Lower leg skin (tissue), 3 donors: ENCODE measurements around the gene DLG2.

Source experiments
- POLR2A ChIP-seq, 2 donors: fragments of 450-650 bp; IDR thresholded peaks; one replicate each; pipeline ENCODE4 v1.6.1; 2016 to 2017; ENCODE audit warnings: antibody characterized with exemption in 2 of 2, mild to moderate bottlenecking in 1 of 2, moderate library complexity in 1 of 2
- TF ChIP-seq, protein P1 (sequence below), 3 donors: fragments of 450-650 bp; IDR thresholded peaks; one replicate each; pipeline ENCODE4 v1.5.1; 2016; ENCODE audit warnings: antibody characterized with exemption in 3 of 3, mild to moderate bottlenecking in 3 of 3, moderate library complexity in 2 of 3

DNA sequence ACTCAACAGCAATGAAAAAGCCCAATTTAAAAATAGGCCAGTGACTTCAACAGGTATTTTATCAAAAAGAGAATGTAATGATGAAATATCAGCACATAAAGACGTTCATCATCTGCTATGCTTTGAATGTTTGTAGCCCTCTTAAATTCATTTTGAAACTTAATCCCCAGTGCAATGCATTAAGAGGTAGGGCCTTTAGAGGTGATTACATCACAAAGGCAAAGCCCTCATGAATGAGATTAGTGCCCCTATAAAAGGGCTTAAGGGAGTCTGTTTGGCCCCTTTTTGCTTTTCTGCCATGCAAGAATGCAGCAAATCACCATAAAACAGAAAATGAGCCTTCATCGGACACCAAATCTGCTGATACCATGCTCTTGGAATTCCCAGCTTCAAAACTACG, 637.0 kb downstream of the DLG2 start:
- TF ChIP-seq, protein P1, sequence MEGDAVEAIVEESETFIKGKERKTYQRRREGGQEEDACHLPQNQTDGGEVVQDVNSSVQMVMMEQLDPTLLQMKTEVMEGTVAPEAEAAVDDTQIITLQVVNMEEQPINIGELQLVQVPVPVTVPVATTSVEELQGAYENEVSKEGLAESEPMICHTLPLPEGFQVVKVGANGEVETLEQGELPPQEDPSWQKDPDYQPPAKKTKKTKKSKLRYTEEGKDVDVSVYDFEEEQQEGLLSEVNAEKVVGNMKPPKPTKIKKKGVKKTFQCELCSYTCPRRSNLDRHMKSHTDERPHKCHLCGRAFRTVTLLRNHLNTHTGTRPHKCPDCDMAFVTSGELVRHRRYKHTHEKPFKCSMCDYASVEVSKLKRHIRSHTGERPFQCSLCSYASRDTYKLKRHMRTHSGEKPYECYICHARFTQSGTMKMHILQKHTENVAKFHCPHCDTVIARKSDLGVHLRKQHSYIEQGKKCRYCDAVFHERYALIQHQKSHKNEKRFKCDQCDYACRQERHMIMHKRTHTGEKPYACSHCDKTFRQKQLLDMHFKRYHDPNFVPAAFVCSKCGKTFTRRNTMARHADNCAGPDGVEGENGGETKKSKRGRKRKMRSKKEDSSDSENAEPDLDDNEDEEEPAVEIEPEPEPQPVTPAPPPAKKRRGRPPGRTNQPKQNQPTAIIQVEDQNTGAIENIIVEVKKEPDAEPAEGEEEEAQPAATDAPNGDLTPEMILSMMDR (IDR thresholded peaks at IDR 0.05), result no peak
- TF ChIP-seq POLR2A (IDR thresholded peaks at IDR 0.05), result no peak
